Hematopoietic multipotent progenitor cell (in vitro differentiated cells): ENCODE results near the gene ZNF484. TPM values are rescaled to one million over a fixed set of nuclear protein-coding genes. Genes with fewer than 3 reads are reported as not detected.
A peak's percentile ranks its signal among the peaks of the same experiment; 100 is the strongest.
"Not testable (repeated sequence)": the region's sequence is repeated elsewhere in the genome, so short reads cannot be mapped to it uniquely, and the experiment has no call there.

Experiments used
- DNase-seq, 3 donors: peaks; one replicate each; pipeline ENCODE4 v3.0.0-alpha.2; 2011 to 2015; ENCODE audit warnings: low read depth in 2 of 3, low spot score in 2 of 3
- total RNA-seq: library from RNA; depleted of rRNA; stranded (reverse); fragments of >200 nt; gene quantifications from one replicate; pipeline ENCODE4 v1.2.3, GENCODE V29; 2012

ZNF484 gene
- total RNA-seq, 1 donor = 3.8 TPM

DNA sequence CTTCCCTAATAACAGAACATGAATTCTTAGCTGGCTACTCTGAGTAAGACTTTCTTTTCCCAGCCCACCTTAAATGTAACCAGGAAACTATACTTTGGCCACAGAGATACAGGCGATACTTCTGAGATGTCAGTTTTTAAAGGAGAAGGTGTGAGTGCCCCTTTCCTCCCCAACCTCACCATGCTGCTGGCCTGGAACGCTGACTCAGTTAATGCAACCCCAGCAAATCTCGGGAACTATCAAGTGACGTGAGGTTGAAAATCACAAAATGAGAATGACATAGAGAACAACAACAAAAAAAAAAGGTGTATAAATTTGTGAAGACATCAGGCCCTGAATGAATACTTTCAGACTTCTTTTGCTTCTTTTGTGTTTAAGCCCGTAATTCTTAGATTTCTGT is 13.7 kb downstream of the ZNF484 start:
- no peak for DNase-seq

DNA sequence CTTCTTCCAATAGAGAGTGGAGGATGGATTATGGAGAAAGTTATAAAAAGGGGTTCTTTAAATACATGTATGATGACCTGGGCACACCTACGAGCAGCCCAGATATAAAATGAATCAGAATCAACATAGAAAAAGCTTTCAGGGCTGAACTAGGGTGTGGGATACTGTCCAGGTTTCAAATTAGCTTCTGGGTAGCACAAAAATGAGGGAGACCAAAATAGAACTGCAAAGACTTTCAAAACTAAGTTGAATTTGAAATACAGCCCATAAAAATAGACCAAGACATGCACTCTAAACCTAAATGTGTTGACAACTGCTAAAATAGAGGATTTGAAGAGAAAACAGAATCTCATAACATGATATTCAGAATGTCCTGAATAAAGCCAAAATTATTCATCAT is 17.0 kb downstream of the ZNF484 start:
- no peak for DNase-seq

DNA sequence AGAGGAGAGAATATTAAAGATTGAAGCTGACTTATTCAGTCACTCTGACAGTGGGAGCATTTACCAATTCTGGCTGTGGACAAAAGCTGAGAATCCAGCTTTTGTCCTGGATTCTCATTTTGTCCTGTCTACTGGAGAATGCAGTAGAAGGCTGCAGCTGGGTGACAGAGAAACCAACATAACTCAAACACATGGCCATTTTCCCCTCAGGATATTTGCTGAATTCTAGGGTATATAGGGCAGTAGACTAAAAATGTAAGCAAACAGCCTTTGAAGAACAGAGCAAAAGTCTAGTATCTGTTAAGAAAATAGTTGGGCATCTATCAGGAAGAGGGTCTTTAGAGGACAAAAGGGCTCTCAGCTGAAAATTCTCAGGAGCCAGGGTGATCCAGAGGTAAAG is 20.6 kb downstream of the ZNF484 start:
- no peak for DNase-seq

GRCh38 chr9:92853716-92854115 is 24.1 kb downstream of the ZNF484 start:
- DNase-seq = no peak

DNA sequence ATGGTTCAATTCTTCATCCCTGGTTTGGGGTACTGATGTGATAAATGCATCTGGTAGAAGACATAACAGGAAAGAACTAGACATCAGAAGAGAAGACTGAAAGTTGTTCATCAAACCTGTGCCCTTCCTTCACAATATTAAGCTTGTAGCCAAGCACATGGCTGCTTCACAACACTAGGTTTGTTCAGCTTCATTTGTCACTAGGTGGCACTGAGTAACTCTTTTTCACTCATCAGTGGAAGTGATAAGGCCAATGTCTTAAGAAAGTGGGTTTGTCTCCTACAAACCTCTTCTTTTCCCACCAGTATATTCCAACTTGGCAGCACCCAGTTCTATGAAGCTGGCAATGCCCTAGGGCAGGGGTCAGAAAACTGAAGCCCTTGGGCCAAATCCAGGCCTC is 26.9 kb downstream of the ZNF484 start:
- no peak for DNase-seq

- not testable (repeated sequence) for DNase-seq
Observed at GRCh38 chr9:92848740-92849139, 29.1 kb downstream of the ZNF484 start.

GRCh38 chr9:92846662-92847145 is 31.1 kb downstream of the ZNF484 start:
- DNase-seq = no peak

GRCh38 chr9:92838411-92838810 is 39.4 kb downstream of the ZNF484 start:
- not testable (repeated sequence) for DNase-seq

- DNase-seq = no peak
Observed at GRCh38 chr9:92837191-92837590, 40.6 kb downstream of the ZNF484 start.

GRCh38 chr9:92829420-92829819 is 48.4 kb downstream of the ZNF484 start:
- DNase-seq = no peak

DNA sequence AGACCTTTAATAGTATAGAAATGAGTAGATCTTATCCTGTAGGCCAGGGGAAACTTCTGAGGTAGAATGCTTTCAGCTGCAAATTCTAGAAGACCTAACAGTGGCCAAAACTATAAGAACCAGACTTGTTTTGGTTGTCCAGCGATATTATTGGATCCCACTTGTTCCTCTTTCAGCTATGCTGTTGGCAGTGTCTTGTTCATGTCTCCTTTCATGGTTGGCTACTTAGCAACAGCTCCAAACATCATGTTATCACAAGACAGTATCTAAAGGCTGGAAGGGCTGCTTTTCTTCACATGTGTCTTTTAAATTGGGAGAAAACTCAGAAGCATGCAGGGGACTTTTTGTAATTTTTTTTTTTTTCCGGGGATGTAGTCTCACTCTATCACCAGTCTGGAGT is 52.8 kb downstream of the ZNF484 start:
- peak in 1 of 3 donors; percentile 45 for DNase-seq

DNA sequence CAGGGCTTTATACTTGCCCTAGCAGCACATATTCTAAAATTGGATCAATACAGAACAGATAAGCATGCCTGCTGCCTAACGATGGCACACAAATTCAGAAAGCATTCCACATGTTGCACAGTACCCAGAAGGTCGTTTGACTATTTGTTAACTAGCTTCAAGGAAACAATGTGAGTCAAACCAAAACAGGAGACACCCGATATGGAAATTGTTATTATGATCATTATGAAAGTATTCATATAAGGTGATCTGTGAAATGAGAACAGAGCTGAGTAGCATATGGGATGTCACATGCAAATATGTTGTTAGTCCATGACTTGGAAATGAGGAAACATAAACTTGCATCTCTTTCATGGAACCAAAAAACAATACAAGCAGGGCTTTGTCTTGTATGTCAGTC is 56.9 kb downstream of the ZNF484 start:
- DNase-seq = no peak

DNA sequence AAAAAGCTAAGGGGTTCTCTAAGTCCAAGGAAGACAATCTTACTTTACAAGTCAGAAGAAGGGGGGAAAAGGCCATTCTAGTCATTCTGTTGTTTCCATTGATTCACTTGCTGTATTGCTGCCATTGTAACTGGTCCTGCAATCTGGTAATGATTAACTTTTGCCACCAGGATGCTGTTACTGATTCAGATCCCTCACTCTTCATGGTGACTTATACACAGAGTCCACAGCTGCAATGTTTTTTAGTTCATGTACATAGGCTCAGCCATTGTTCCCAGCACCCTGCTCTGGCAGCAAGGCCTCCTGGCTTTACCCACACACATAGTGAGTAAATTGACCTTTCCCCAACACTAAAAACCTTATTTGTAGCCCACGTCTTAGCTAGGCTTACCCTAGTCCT is 57.9 kb downstream of the ZNF484 start:
- DNase-seq = not testable (repeated sequence)

DNA sequence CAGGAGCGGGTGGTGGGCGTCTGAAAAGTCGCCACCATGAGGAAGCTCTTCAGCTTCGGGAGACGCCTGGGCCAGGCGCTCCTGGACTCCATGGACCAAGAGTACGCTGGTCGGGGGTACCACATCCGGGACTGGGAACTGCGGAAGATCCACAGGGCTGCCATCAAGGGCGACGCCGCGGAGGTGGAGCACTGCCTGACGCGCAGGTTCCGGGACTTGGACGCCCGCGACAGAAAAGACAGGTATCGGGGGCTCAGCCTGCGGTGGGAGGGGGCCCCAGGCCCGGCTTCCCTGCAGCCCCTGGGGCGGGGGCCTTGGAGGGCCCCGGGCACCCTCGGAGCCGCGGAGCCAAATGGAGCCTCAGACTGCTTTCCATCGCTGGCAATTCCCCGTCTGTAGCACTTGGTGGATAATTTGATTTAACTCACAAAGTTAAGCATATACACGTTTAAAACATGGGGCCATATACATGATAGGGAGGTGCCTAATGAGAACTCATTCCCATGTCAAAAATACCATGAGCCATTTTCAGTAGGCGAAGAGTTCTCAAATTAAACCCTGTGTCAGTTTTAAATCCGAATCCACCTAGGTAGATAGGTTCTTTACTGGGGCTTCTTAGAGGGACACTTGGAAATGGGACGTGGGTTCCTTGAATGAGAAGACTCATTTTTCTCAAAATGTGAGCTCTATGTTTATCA is 68.1 kb downstream of the ZNF484 start:
- DNase-seq = not testable (repeated sequence)

DNA sequence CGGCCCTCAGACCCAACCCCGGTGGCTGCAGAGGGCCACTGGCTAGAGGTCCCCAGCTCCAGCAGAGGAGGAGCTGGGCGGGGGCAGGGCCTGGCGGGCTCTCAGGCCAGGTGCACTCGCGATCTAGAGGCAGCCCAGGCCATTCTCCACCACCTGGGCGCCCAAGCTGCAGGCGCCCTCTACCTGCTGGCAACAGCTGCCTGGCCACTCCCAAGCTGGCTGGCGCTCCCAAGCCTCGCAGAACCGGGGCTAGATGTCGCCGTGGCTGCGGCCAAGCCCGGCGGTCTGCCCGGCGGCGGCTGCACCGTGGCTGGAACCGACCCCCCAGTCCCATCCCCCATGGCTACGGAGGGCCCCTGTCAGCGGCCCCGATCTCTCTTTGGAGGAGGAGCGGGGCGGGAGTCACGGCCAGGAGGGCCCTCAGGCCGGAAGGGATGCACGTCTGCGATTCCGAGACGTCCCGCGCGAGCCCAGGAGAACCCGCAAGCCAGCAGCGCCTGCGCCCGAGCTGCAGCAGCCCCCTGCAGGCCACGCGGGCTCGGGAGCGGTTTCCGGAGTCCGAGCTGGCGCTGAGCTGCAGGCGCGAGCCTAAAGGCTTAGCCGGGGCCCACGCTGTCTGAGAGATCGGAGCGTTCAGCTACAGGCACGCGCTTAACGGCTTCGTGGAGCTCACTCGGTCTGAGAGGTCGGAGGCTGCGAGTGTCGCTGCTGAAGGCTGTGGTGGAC is 68.9 kb downstream of the ZNF484 start:
- DNase-seq = peak; percentile 16 to 59 (median 48)

GRCh38 chr9:92807757-92808725 is 69.8 kb downstream of the ZNF484 start:
- peak in 1 of 3 donors; percentile 11 for DNase-seq

DNA sequence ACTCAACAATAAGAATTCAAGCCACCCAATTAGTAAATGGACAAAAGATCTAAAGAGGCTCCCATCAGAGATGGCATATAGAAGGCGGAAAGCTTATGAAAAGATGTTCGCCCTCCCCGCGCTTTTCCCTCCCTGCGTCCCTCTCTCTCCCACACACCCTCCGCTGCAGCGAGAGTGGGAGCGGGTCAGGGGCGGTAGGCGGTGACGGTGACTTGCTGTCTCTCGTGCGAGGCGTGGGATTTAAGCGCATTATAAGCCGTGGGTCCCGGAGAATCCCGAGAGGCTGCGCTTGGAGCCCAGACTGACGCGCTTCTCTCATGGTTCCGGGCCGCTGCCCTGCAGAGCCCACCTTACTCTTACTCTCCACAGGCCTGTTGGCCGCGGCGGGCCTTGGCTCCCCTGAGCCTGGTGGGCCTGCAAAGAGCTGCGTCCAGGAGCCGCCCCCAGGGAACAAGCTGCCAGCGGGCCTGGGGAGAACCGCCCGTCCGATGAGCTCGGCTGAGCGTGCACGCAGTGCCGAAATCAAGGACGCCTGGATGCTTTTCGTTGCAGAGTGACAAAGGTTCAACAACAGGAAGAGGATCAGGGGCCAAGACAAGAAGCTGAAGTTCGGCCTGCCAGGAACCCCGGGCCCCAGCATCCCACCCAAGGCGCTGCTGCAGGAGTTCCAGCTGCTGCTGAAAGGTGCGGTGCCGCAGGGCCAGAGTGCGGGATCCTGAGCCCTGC is 70.6 kb downstream of the ZNF484 start:
- DNase-seq = no peak

GRCh38 chr9:92804727-92805126 is 73.1 kb downstream of the ZNF484 start:
- DNase-seq = no peak

GRCh38 chr9:92798358-92798757 is 79.5 kb downstream of the ZNF484 start:
- DNase-seq = no peak

GRCh38 chr9:92796337-92796804 is 81.5 kb downstream of the ZNF484 start:
- DNase-seq = not testable (repeated sequence)
